CD8-positive, alpha-beta memory T cell (primary cell): ENCODE data around the gene TLE4. TPM values are rescaled to one million over a fixed set of nuclear protein-coding genes. Genes with fewer than 3 reads are reported as not detected.
"Not testable (repeated sequence)": the region's sequence is repeated elsewhere in the genome, so short reads cannot be mapped to it uniquely, and the experiment has no call there.

Experiments
- CTCF ChIA-PET: fragments of 350-600 bp; sonication (Branson Sonifier 250); formaldehyde crosslinking; loops from one replicate; lab custom pipeline; 2021; ENCODE audit warnings: antibody characterized with exemption; lab: Charles Lee
- POLR2A ChIA-PET: fragments of 350-600 bp; sonication (Branson Sonifier 250); formaldehyde crosslinking; loops from one replicate; lab custom pipeline; 2021; ENCODE audit warnings: antibody characterized with exemption; lab: Charles Lee
- DNase-seq, 5 donors: peaks; one replicate each; pipeline versions ENCODE4 v3.0.0 to v3.0.0-alpha.2; 2020 to 2022; ENCODE audit warnings: mixed read lengths in 1 of 5
- H3K27ac ChIP-seq: one replicate; pipeline ENCODE4 v1.7.0; 2013; ENCODE audit warnings: low read depth, mild to moderate bottlenecking, low read length, moderate library complexity
- H3K27me3 ChIP-seq: 2 replicates; pipeline ENCODE4 v1.7.0; 2013; ENCODE audit warnings: low read length, mild to moderate bottlenecking; ENCODE audit not compliant: insufficient read depth, poor library complexity, severe bottlenecking
- H3K36me3 ChIP-seq: 2 replicates; pipeline ENCODE4 v1.7.0; 2013; ENCODE audit warnings: mild to moderate bottlenecking, low read length, moderate library complexity; ENCODE audit not compliant: insufficient read depth
- H3K4me1 ChIP-seq: 2 replicates; pipeline ENCODE4 v1.7.0; 2013; ENCODE audit warnings: mild to moderate bottlenecking, low read length, moderate library complexity; ENCODE audit not compliant: insufficient read depth
- H3K4me3 ChIP-seq: 2 replicates; pipeline ENCODE4 v1.7.0; 2013; ENCODE audit warnings: mild to moderate bottlenecking, low read length
- H3K9me3 ChIP-seq: 2 replicates; pipeline ENCODE4 v1.7.0; 2013; ENCODE audit warnings: mild to moderate bottlenecking, low read length
- H3K27ac Mint-ChIP-seq, 8 donors: one replicate each; pipeline ENCODE4 v1.8.0; 2020 to 2021; ENCODE audit warnings: mixed read lengths in 8 of 8, mild to moderate bottlenecking in 6 of 8, inconsistent platforms in 3 of 8, moderate library complexity in 3 of 8
- H3K27me3 Mint-ChIP-seq, 2 donors: one replicate each; pipeline ENCODE4 v1.8.0; 2020 to 2021; ENCODE audit warnings: mixed read lengths in 2 of 2, mild to moderate bottlenecking in 1 of 2, moderate library complexity in 1 of 2
- H3K36me3 Mint-ChIP-seq, 3 donors: one replicate each; pipeline ENCODE4 v1.8.0; 2020 to 2021; ENCODE audit warnings: mixed read lengths in 3 of 3, inconsistent platforms in 1 of 3, mild to moderate bottlenecking in 1 of 3
- H3K4me1 Mint-ChIP-seq, 3 donors: one replicate each; pipeline ENCODE4 v1.8.0; 2020 to 2021; ENCODE audit warnings: mixed read lengths in 3 of 3, inconsistent platforms in 1 of 3, mild to moderate bottlenecking in 1 of 3
- H3K4me3 Mint-ChIP-seq, 7 donors: one replicate each; pipeline ENCODE4 v1.8.0; 2020 to 2021; ENCODE audit warnings: mixed read lengths in 7 of 7, mild to moderate bottlenecking in 6 of 7, moderate library complexity in 4 of 7, inconsistent platforms in 2 of 7
- H3K9me3 Mint-ChIP-seq, 5 donors: one replicate each; pipeline ENCODE4 v1.8.0; 2020 to 2022; ENCODE audit warnings: mixed read lengths in 5 of 5, mild to moderate bottlenecking in 3 of 5, moderate library complexity in 2 of 5, inconsistent platforms in 1 of 5
- polyA plus RNA-seq: library from polyadenylated mRNA; unstranded; fragments of 300-500 nt; fragmentation: Illumina TruSeq; gene quantifications from one replicate; pipeline ENCODE4 v1.2.3, GENCODE V29; 2021
- total RNA-seq, 2 experiments: library from RNA; stranded (reverse); gene quantifications; one replicate each; pipeline ENCODE4 v1.2.3, GENCODE V29; 2021

Gene TLE4
- total and polyA plus RNA-seq, 3 experiments from 2014 or later, result 28.1 to 41.6 (median 29.2) TPM

DNA sequence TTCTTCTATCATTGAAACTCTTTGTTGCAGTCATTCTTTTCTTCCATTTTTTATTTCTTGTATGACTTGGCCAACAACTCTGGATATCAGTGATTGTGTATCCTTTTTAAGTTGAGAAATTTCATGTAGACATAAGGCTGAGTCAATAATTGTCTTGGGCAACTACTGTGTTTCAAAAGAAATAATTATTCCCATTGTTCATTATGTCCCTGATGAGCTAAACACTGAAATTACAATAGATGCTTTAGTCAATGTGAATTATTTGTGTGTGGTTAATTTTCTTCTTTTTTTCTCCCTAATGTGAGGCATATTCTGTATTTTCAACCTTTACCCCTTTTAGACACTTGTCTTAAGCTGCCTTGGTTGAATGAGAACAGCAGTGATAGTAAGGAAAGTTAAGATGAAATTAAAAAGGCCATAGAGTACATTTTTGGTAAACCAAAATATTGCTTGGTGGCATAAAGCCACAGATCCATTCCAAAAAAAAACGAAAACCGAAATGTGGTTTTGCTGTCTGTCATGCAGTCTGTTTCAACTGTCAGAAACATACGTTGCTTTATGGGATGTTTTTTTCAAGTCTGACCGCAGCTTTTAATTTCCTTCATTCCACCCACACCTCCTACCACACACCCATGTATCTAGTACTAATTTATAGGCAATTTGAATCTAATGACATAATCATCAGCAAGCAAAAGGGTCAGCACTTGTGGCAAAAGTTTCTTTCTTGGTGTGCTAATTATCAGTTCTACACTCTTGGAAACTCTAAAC, 21.1 kb downstream of the TLE4 start:
- Mint-ChIP-seq H3K27ac (peak overlapping the region in 7 of 8 donors; percentile 5 to 79 (median 12)), H3K4me1 (peaks cover 67 to 91% (median 86%) of the 10 kb centered on the region in 3 donors), H3K27me3 (no peaks in the 10 kb centered on the region), H3K4me3 (peak overlapping the region in 6 of 7 donors; percentile 37 to 77 (median 50)), H3K36me3 (peaks cover 4 to 18% (median 16%) of the 10 kb centered on the region in 3 donors), H3K9me3 (no peaks in the 10 kb centered on the region)
- ChIA-PET CTCF (interaction anchor here (0.9 kb wide), 1 partner anchor 21 kb away, joined by 3 read pairs; no protein-coding TSS in a partner anchor), POLR2A (interaction anchor here (1.2 kb wide), 1 partner anchor 21 kb away, joined by 4 read pairs; the partner anchor contains the start of gene TLE4)
- H3K36me3 ChIP-seq, result no peaks in the 10 kb centered on the region
- peaks cover 26% of the 10 kb centered on the region for H3K4me1 ChIP-seq
- peak in 2 of 5 donors; percentile 54 to 72 for DNase-seq
- no peaks in the 10 kb centered on the region for H3K27me3 ChIP-seq
- no peak overlapping the region for H3K4me3 ChIP-seq
- H3K27ac ChIP-seq, result no peak overlapping the region
- H3K9me3 ChIP-seq, result no peaks in the 10 kb centered on the region

DNA sequence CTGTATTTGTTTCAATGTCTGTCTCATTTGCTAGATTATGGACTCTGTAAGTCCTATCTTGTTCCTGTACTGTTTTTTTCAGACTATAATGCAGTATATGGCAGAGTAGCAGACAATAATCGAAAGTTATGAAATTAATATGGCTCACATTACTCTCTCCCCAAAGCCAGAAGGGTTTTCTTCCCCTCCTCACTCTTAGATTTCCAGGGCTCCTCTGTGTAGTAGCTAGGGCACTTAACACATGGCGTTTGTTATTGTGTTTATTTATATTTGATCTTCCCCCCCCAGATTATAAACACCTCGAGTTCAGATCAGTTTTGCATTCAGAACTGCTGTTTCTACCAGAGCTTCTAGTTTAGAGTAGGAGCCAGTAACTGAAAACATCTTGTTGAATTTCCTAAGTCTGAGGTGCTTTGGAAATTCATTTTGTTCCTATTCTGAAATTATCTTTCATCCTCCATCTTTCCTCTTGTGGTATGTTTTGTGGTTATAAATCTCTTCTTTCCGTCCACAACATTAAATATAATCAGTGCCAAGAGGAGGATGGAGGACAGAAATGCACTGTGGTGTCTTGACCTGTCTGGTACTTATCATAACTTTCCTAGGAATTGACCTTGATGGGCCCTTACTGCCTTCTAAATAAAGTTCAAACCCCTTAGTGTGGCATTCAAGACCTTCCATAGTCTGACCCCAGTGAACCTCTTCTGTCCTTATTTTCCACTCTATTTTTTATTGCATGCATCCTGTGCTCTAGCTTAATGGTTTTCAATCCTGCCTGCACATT, 27.0 kb downstream of the TLE4 start:
- Mint-ChIP-seq H3K36me3 (peaks cover 15 to 21% (median 20%) of the 10 kb centered on the region in 3 donors), H3K4me1 (peaks cover 54 to 70% (median 64%) of the 10 kb centered on the region in 3 donors), H3K4me3 (no peak overlapping the region), H3K9me3 (peaks cover 0 to 15% (median 0%) of the 10 kb centered on the region in 5 donors), H3K27me3 (no peaks in the 10 kb centered on the region), H3K27ac (peak overlapping the region in 2 of 8 donors; percentile 20 to 36)
- no peak for DNase-seq
- H3K36me3 ChIP-seq, result no peaks in the 10 kb centered on the region
- H3K4me1 ChIP-seq, result peaks cover 21% of the 10 kb centered on the region
- no peak overlapping the region for H3K4me3 ChIP-seq
- ChIA-PET CTCF (interaction anchor here (0.8 kb wide), 1 partner anchor 25 kb away, joined by 3 read pairs; no protein-coding TSS in a partner anchor), POLR2A (no interaction called here)
- H3K27me3 ChIP-seq, result no peaks in the 10 kb centered on the region
- no peak overlapping the region for H3K27ac ChIP-seq
- no peaks in the 10 kb centered on the region for H3K9me3 ChIP-seq

DNA sequence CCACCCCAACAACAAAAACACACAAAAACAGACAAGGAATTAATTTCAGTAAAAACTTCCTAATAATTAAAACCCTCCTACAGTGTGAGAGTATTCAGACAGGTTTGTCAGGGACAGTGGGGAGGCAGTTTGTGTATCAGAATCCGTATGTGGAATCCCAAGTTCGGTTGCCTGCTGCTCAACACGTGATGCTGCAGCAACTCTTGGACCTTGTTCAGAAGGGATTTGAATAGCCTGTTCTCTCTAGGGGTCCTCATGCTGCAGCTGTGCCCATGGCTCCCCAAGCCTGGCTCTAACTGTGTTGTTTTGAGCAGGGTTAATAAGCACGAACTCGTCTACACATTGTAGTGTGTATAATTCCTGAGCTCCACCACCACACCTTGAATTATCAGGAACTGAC, 28.7 kb downstream of the TLE4 start:
- no peak overlapping the region for H3K27ac Mint-ChIP-seq

DNA sequence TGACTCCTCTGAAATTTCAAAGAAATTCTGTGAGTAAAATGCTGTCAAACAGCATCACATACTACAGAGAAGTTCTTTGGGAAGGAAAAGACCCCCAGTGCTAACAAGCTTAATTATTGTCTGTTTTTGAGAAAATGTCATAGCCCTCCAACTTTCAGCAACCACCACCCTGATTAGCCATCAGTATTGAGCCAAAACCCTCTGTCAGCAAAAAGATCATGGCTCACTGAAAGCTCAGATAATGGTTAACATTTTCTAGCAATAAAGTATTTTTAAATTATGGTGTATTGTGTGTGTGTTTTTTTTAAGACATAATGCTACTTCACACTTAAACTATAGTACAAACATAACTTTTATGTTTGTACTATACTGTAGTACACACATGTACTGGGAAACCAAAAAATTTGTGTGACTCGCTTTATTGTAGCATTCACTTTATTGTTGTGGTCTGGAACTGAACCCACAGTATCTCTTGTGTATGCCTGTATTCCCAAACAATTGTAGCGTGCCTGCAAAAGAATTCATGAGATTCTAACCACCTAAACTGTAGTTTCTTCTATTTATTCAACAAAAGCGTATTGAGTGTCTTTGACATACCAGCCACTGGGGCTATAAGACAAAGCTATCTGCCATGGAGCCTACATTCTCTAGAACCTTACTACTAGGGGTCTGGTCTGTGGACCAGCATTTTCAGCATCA, 31.6 kb downstream of the TLE4 start:
- H3K4me1 Mint-ChIP-seq, result peaks cover 46 to 58% (median 49%) of the 10 kb centered on the region in 3 donors
- no peak overlapping the region for H3K4me3 Mint-ChIP-seq
- no peaks in the 10 kb centered on the region for H3K27me3 Mint-ChIP-seq
- H3K36me3 Mint-ChIP-seq, result peaks cover 11 to 28% (median 21%) of the 10 kb centered on the region in 3 donors
- ChIA-PET CTCF (interaction anchor here (0.8 kb wide), 1 partner anchor 20 kb away, joined by 4 read pairs; no protein-coding TSS in a partner anchor), POLR2A (no interaction called here)
- no peak overlapping the region for H3K4me3 ChIP-seq
- H3K27me3 ChIP-seq, result no peaks in the 10 kb centered on the region
- no peak overlapping the region for H3K27ac Mint-ChIP-seq
- H3K27ac ChIP-seq, result no peak overlapping the region
- peaks cover 0 to 15% (median 1%) of the 10 kb centered on the region in 5 donors for H3K9me3 Mint-ChIP-seq
- DNase-seq, result no peak
- no peaks in the 10 kb centered on the region for H3K36me3 ChIP-seq
- no peaks in the 10 kb centered on the region for H3K9me3 ChIP-seq
- H3K4me1 ChIP-seq, result peaks cover 24% of the 10 kb centered on the region

More for the DNA sequence above, 28.7 kb downstream of the TLE4 start:
- H3K4me1 Mint-ChIP-seq, result peaks cover 43 to 55% (median 48%) of the 10 kb centered on the region in 3 donors
- H3K36me3 Mint-ChIP-seq, result peaks cover 15 to 21% (median 19%) of the 10 kb centered on the region in 3 donors
- H3K9me3 ChIP-seq, result no peaks in the 10 kb centered on the region
- DNase-seq, result no peak
- no peak overlapping the region for H3K27ac ChIP-seq
- no peak overlapping the region for H3K4me3 Mint-ChIP-seq
- POLR2A ChIA-PET, result no interaction called here
- H3K27me3 Mint-ChIP-seq, result no peaks in the 10 kb centered on the region
- peaks cover 22% of the 10 kb centered on the region for H3K4me1 ChIP-seq
- no peaks in the 10 kb centered on the region for H3K36me3 ChIP-seq
- no peak overlapping the region for H3K4me3 ChIP-seq
- CTCF ChIA-PET, result no interaction called here
- peaks cover 0 to 15% (median 0%) of the 10 kb centered on the region in 5 donors for H3K9me3 Mint-ChIP-seq
- H3K27me3 ChIP-seq, result no peaks in the 10 kb centered on the region

DNA sequence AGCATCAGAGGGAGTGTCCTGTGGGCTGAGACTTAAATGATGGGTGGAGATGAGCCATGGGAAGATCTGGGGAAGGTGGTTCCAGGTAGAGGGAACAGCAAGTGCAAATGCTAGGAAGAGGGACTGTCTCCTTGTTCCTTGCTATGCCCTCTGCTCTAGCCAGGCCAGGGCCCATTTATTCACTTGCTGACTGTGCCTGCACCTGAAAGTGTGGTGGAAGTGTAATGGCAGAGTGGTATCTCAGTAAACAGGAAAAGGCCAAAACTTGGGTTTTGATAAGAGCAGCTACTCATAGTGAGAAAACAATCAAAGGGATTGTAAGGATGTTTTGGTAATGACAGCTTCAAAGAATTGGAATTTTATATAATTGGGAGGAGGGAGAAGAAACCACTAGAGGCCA, 32.4 kb downstream of the TLE4 start:
- DNase-seq, result no peak
- peaks cover 22% of the 10 kb centered on the region for H3K4me1 ChIP-seq
- no peaks in the 10 kb centered on the region for H3K27me3 ChIP-seq
- H3K4me3 ChIP-seq, result no peak overlapping the region
- H3K36me3 ChIP-seq, result no peaks in the 10 kb centered on the region
- CTCF ChIA-PET, result interaction anchor here (0.9 kb wide), 1 partner anchor 10 kb away, joined by 3 read pairs; no protein-coding TSS in a partner anchor
- H3K4me1 Mint-ChIP-seq, result peaks cover 40 to 53% (median 44%) of the 10 kb centered on the region in 3 donors
- H3K36me3 Mint-ChIP-seq, result peaks cover 11 to 25% (median 21%) of the 10 kb centered on the region in 3 donors
- POLR2A ChIA-PET, result no interaction called here
- H3K27ac Mint-ChIP-seq, result no peak overlapping the region
- H3K27me3 Mint-ChIP-seq, result no peaks in the 10 kb centered on the region
- H3K27ac ChIP-seq, result no peak overlapping the region
- no peak overlapping the region for H3K4me3 Mint-ChIP-seq
- peaks cover 0 to 15% (median 1%) of the 10 kb centered on the region in 5 donors for H3K9me3 Mint-ChIP-seq
- H3K9me3 ChIP-seq, result no peaks in the 10 kb centered on the region

DNA sequence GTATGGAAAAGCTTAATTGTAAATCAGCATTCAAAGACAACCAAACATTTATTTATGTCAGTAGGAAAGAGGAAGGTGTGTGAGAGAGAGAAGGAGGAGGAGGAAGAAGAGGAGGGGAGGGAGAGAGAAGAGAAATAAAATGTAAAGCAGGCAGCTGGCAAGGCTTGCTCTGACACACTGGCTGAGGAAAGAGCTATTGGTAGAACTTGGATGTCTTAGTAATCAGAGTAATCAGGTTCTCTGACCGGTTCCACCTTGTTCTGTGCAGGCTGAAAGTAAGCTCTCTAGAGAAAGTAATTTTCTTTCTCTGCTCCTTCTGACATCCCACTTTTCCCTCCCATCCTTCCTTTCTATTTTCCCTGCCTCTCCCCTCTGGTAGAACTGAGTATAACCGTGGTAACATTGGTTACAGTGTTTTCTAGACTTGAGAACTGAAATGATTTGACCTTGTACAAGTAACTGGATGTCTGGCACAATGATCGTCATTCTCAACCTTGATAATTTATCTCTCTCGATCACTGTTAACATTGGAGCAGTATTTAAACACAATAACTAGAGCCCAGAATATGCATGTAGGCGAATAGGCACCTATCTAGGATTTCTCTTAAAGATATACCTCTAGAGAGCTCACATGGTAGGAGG, 33.3 kb downstream of the TLE4 start:
- CTCF ChIA-PET, result interaction anchor here (0.9 kb wide), 1 partner anchor 11 kb away, joined by 3 read pairs; no protein-coding TSS in a partner anchor
- H3K27ac ChIP-seq, result no peak overlapping the region
- H3K27me3 Mint-ChIP-seq, result no peaks in the 10 kb centered on the region

DNA sequence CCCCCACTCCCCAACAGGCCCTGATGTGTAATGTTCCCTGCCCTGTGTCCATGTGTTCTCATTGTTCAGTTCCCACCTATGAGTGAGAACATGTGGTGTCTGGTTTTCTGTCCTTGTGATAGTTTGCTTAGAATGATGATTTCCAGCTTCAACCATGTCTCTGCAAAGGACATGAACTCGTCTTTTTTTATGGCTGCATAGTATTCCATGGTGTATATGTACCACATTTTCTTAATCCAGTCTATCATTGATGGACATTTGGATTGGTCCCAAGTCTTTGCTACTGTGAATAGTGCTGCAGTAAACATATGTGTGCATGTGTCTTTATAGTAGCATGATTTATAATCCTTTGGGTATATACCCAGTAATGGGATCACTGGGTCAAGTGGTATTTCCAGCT, 34.8 kb downstream of the TLE4 start:
- Mint-ChIP-seq H3K36me3 (peaks cover 10 to 24% (median 20%) of the 10 kb centered on the region in 3 donors), H3K4me1 (peaks cover 38 to 53% (median 44%) of the 10 kb centered on the region in 3 donors), H3K4me3 (peak overlapping the region in 1 of 7 donors; percentile 12), H3K9me3 (peaks cover 0 to 14% (median 1%) of the 10 kb centered on the region in 5 donors), H3K27ac (peak overlapping the region in 1 of 8 donors; percentile 39)
- peaks cover 22% of the 10 kb centered on the region for H3K4me1 ChIP-seq
- not testable (repeated sequence) for H3K9me3 ChIP-seq, H3K27me3 Mint-ChIP-seq, H3K27ac ChIP-seq, H3K27me3 ChIP-seq, DNase-seq, H3K36me3 ChIP-seq, H3K4me3 ChIP-seq
- ChIA-PET CTCF (interaction anchor here (1.2 kb wide), 1 partner anchor 18 kb away, joined by 3 read pairs; no protein-coding TSS in a partner anchor), POLR2A (interaction anchor here (0.6 to 0.7 kb wide), 3 partner anchors 12 to 131 kb away, joined by 5 to 8 read pairs (median 5); no protein-coding TSS in a partner anchor)

More for the DNA sequence above, 33.3 kb downstream of the TLE4 start:
- H3K9me3 Mint-ChIP-seq, result peaks cover 0 to 15% (median 1%) of the 10 kb centered on the region in 5 donors
- no peaks in the 10 kb centered on the region for H3K36me3 ChIP-seq
- no peak overlapping the region for H3K4me3 ChIP-seq
- POLR2A ChIA-PET, result no interaction called here
- H3K27ac Mint-ChIP-seq, result no peak overlapping the region
- H3K36me3 Mint-ChIP-seq, result peaks cover 11 to 25% (median 21%) of the 10 kb centered on the region in 3 donors
- H3K4me1 ChIP-seq, result peaks cover 22% of the 10 kb centered on the region
- H3K9me3 ChIP-seq, result no peaks in the 10 kb centered on the region
- no peaks in the 10 kb centered on the region for H3K27me3 ChIP-seq
- peaks cover 33 to 54% (median 44%) of the 10 kb centered on the region in 3 donors for H3K4me1 Mint-ChIP-seq
- no peak overlapping the region for H3K4me3 Mint-ChIP-seq
- DNase-seq, result no peak
